ENCODE data around the gene ZNF487. TPM values are rescaled to one million over a fixed set of nuclear protein-coding genes. Genes with fewer than 3 reads are reported as not detected.

ZNF487 gene
- total RNA-seq: 1.6 and 3.1 TPM in 2 replicates

DNA sequence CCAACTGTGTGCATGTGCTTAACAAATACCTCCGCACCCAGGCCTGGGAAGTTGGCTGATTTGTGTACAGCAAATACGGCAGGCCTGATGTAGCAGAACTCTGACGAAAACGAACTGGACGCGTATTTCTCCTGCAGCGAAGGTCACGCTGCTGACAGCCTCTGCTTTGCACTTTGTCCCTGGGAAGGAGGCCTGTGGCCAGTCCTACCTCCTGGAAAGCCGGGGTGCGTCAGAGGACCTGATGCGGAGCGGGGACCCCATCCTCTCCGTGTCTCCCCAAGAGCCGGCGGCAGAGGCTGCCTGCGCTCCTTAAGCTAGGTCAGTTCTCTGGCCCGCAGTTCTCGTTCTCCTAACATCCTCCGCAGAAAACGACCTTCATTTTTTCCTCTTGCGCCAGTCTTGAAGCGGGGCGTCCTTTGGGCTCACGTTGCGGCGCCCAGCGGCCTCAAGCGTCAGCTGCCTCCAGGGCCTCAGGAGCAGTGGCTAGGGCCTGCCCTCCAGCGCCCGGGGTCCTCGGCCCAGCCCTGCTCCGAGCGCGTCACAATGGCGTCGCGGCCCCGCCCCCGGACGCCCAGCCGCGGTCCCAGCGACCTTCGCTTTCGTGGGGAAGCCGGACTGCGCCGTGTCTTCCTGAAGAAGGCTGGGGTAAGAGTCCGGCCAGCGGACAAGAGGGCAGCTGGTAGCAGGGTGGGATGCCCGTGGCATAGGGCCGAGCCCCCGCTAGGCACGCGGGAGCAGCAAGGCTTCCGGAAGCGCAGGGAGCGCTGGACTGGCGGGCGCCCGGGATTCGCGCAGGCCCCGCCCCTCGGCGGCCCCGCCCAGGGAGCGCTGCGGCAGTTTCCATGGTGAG lies at the start of gene ZNF487:
ZNF487 (plus strand) TSS at position 821 of the 850 bp plus-strand sequence. CDS start 38,703 bp downstream, outside the sequence.

DNA sequence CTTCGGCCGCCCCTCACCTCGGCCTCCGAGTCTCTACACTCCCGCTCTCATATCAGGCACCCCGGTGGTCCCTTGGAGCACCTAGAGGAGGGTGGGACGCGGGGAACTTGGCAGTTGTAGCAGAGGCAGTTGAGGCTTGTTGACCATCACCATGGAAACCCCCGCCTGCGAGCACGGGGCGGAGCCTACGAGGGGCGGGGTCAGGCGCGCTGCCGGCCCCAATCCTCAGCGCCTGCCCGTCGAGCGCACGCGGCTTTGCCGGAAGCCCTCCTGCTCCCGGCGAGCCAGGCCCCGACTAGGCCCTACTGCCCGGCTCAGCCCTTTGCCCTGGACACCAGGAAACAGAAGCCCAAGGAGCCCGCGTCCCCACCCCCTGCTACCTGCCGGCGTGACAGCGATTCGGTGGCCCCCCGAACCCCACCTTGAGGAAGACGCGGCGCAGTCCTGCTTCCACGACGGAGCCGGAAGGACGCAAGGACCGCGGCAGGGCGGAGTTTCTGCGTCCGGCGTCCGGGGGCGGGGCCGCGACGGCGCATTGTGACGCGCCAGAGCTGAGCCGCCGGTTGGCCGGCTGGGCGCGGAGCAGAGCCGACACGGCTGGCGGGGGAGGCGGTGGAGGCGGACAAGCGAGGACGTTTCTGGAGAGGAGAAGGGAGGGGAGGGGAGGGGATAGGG lies 28.1 kb upstream of the ZNF487 start, which contains the start of gene HNRNPF:
HNRNPF (minus strand) TSS at position 477 of the 675 bp plus-strand sequence. CDS start 21,302 bp downstream, outside the sequence.

Other genes with a start within 250 kb of the ZNF487 start
- gene RASGEF1A, start 170.0 kb upstream of the ZNF487 start, total RNA-seq: 0.36 and 0.94 TPM in 2 replicates
- gene FXYD4, start 65.5 kb upstream of the ZNF487 start, total RNA-seq: not detected in 2 replicates
- 268 and 299 TPM in 2 replicates for gene HNRNPF, start 27.9 kb upstream of the ZNF487 start, total RNA-seq
- gene ZNF239, start 137.5 kb downstream of the ZNF487 start, total RNA-seq: 0.99 and 2.9 TPM in 2 replicates
- gene ZNF485, start 169.3 kb downstream of the ZNF487 start, total RNA-seq: 1.3 and 2.6 TPM in 2 replicates
- gene ZNF32, start 211.8 kb downstream of the ZNF487 start, total RNA-seq: 21.0 and 29.2 TPM in 2 replicates

All from endothelial cell of coronary artery (primary cell).